GM19025 (cell line): ENCODE results near the gene HOMER1.

ENCODE experiments used
- ATAC-seq: cut with Tn5 transposase; IDR thresholded peaks from one replicate; pipeline ENCODE4 v1.9.1; 2021; ENCODE audit warnings: mild to moderate bottlenecking, low read depth, moderate library complexity; ENCODE audit not compliant: unreplicated experiment

Gene HOMER1

DNA sequence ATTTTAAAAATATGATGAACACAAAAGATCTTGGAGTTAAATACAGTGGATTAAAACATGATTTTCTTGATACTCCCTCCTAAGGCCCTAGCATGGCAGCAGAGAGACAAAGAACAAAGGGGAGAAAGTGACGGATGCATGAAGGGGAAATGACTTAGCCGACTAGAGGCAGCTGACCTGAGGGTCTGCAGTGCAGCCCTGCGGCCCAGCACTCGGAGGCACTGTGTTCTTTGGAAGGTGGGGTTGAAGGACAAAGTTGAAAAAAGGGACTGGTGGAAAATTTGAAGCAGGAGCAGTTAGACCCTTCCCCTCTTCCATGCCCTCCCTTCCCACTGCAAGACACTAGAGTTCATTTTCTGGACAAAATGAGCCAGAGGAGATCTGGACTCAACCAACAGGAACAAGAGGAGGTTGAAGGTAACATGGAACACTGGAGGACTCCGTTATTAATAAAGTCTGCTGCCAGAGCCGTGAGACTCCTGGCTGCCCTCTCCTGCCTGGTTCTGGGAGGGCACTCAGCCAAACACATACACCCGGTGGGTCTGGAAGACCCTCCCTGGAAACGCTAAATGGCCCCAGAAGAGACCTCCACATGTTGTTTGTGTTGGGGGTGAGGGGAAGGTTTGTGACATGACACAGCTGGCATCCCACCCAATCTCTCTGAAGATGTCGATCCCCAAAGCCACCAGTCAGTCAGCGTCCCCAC, 179.9 kb downstream of the HOMER1 start:
- no peak for ATAC-seq

DNA sequence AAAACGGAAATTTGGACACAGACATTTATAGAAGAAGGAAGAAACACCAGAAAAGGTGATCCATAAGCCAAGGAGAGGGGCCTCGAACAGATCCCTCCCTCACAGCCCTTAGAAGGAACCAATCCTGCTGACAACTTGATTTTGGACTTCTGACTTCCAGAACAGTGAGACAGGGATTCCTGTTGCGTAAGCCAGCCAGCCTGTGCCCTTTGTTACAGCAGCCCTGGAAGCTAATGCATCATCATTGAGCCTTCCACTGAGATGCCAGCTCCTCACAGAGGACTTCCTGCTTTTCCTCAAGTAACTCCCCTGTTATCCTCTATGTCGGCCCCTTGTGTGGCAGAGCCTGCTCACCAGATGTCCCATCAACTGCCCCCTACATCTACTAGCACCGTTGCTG, 183.9 kb downstream of the HOMER1 start:
- ATAC-seq = no peak

DNA sequence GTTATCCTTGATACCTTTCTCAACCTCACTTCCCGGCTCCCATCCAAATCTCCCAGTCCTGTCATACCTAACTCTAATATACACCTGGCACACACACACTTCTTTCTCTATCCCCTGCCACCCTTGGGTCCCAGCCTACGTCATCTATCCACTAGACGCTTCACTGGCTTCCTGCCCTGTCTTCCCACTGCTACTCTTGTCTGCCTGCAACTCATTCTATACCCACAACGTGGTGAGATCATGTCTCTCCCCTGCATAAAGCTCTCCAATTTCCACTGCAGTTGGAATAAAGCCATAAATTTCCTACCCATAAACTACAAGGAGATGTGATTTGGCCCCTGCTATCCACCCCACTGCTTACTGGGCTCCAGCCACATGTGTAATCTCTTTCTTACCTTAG, 184.5 kb downstream of the HOMER1 start:
- no peak for ATAC-seq
